HCT116 (cell line): ENCODE results near the gene BCL6. TPM values are rescaled to one million over a fixed set of nuclear protein-coding genes. Genes with fewer than 3 reads are reported as not detected.

Experiments
- ATAC-seq: fragments of 200-7000 bp; cut with Tn5 transposase; 2 replicates; pipeline ENCODE4 v1.9.1; 2020; ENCODE audit warnings: mild to moderate bottlenecking, moderate library complexity
- BruUV-seq: library from RNA; stranded (reverse); fragments of 400-500 nt; replicated peaks from 2 replicates; lab custom pipeline; 2021; lab: Mats Ljungman, UMichigan
- CTCF ChIA-PET: fragments of 300-600 bp; sonication (Branson Sonifier 250); formaldehyde crosslinking; loops from one replicate; lab custom pipeline; 2021; ENCODE audit warnings: antibody characterized with exemption; lab: Charles Lee
- POLR2A ChIA-PET: fragments of 300-600, 350-600 bp; sonication (Branson Sonifier 250); formaldehyde crosslinking; loops from one replicate; lab custom pipeline; 2021; ENCODE audit warnings: antibody characterized with exemption; lab: Charles Lee
- RAD21 ChIA-PET, 2 experiments: fragments of 300-600 bp; sonication (Branson Sonifier 250); formaldehyde crosslinking; loops; one replicate each; lab custom pipeline; 2023; ENCODE audit warnings: low total read pairs in 2 of 2; ENCODE audit not compliant: uncharacterized antibody in 2 of 2, unreplicated experiment in 2 of 2, low non-redundant PET in 1 of 2; lab: Charles Lee
- DNase-seq: peaks from one replicate; pipeline ENCODE4 v3.0.0-alpha.2; 2010; ENCODE audit warnings: low read depth, low spot score
- H2AFZ ChIP-seq: fragments of 200-600 bp; shearing (Covaris generic), sonication (generic); 2 replicates; pipeline ENCODE4 v1.6.1; 2017; ENCODE audit warnings: low read depth, mixed run types, mixed read lengths, antibody characterized with exemption, low read length; ENCODE audit not compliant: poor library complexity, severe bottlenecking
- H3K27ac ChIP-seq: 2 replicates; pipeline ENCODE4 v1.5.1; 2012; ENCODE audit warnings: low read depth, low read length
- H3K27me3 ChIP-seq: fragments of 200-600 bp; sonication (generic); 2 replicates; pipeline ENCODE4 v1.6.1; 2016; ENCODE audit warnings: mixed run types, low read length, mixed read lengths; ENCODE audit not compliant: insufficient read depth
- H3K36me3 ChIP-seq, 2 experiments: fragments of 200-500 bp in 1 of 2; fragments of 200-600 bp in 1 of 2; sonication (Bioruptor generic) in 1 of 2; sonication (generic) in 1 of 2; 2 replicates each; pipeline versions ENCODE4 v1.5.1 to v1.6.1; 2014 to 2016; ENCODE audit warnings: low read length in 2 of 2, inconsistent platforms in 1 of 2, mixed read lengths in 1 of 2, mixed run types in 1 of 2; ENCODE audit not compliant: insufficient read depth in 2 of 2, control insufficient read depth in 1 of 2
- H3K4me1 ChIP-seq, 2 experiments: fragments of 200-600 bp in 1 of 2; sonication (generic) in 1 of 2; 2 replicates each; pipeline versions ENCODE4 v1.5.1 to v1.6.1; 2012 to 2017; ENCODE audit warnings: low read length in 2 of 2, inconsistent platforms in 1 of 2, mild to moderate bottlenecking in 1 of 2, mixed read lengths in 1 of 2, mixed run types in 1 of 2, moderate library complexity in 1 of 2; ENCODE audit not compliant: insufficient read depth in 2 of 2, control insufficient read depth in 1 of 2
- H3K4me2 ChIP-seq: fragments of 200-600 bp; sonication (generic); 2 replicates; pipeline ENCODE4 v1.6.1; 2017; ENCODE audit warnings: mixed run types, low read length, mixed read lengths
- H3K4me3 ChIP-seq, 2 experiments: fragments of 200-600 bp in 1 of 2; sonication (generic) in 1 of 2; replicated peaks in 1 of 2; 2 replicates each; pipeline ENCODE4 v1.5.1; 2011 to 2016; ENCODE audit warnings: low read length in 2 of 2, control low read depth in 1 of 2, low read depth in 1 of 2, mild to moderate bottlenecking in 1 of 2, mixed read lengths in 1 of 2, mixed run types in 1 of 2
- H3K79me2 ChIP-seq: fragments of 200-600 bp; sonication (generic); 2 replicates; pipeline ENCODE4 v1.6.1; 2017; ENCODE audit warnings: mild to moderate bottlenecking, mixed run types, low read length, moderate library complexity, mixed read lengths; ENCODE audit not compliant: insufficient read depth
- H3K9ac ChIP-seq: fragments of 200-600 bp; sonication (generic); 2 replicates; pipeline ENCODE4 v1.6.1; 2016; ENCODE audit warnings: low read length, mixed read lengths
- H3K9me2 ChIP-seq: fragments of 200-600 bp; sonication (generic), shearing (Covaris generic); 2 replicates; pipeline ENCODE4 v1.6.1; 2017; ENCODE audit warnings: mixed run types, mild to moderate bottlenecking, moderate library complexity; ENCODE audit not compliant: insufficient read depth
- H3K9me3 ChIP-seq, 2 experiments: fragments of 200-500 bp in 1 of 2; fragments of 200-600 bp in 1 of 2; sonication (Bioruptor generic) in 1 of 2; sonication (generic) in 1 of 2; 2 replicates each; pipeline ENCODE4 v1.6.1; 2014 to 2017; ENCODE audit warnings: low read length in 2 of 2, mixed read lengths in 2 of 2, inconsistent platforms in 1 of 2, low read depth in 1 of 2, mild to moderate bottlenecking in 1 of 2, mixed run types in 1 of 2, moderate library complexity in 1 of 2; ENCODE audit not compliant: control insufficient read depth in 1 of 2, insufficient read depth in 1 of 2
- H4K20me1 ChIP-seq: fragments of 200-600 bp; sonication (generic), shearing (Covaris generic); 2 replicates; pipeline ENCODE4 v1.6.1; 2017; ENCODE audit warnings: mixed run types, mild to moderate bottlenecking, moderate library complexity; ENCODE audit not compliant: insufficient read depth
- CEBPB ChIP-seq: IDR thresholded peaks from 2 replicates; pipeline ENCODE4 v1.6.1; 2012; ENCODE audit warnings: low read depth
- ELF1 ChIP-seq: IDR thresholded peaks from 2 replicates; pipeline ENCODE4 v1.6.1; 2012; ENCODE audit warnings: low read depth, borderline replicate concordance
- EZH2phosphoT487 ChIP-seq: fragments of 200-600 bp; IDR thresholded peaks from 2 replicates; pipeline ENCODE4 v1.6.1; 2018; ENCODE audit warnings: antibody characterized with exemption, borderline replicate concordance
- FOSL1 ChIP-seq: IDR thresholded peaks from 2 replicates; pipeline ENCODE4 v1.6.1; 2012; ENCODE audit warnings: low read depth
- POLR2A ChIP-seq: IDR thresholded peaks from 2 replicates; pipeline ENCODE4 v1.7.0; 2011; ENCODE audit warnings: borderline replicate concordance; ENCODE audit not compliant: insufficient read depth, insufficient read length; ENCODE audit errors: extremely low read depth
- POLR2AphosphoS5 ChIP-seq: IDR thresholded peaks from 2 replicates; pipeline ENCODE4 v1.6.1; 2011; ENCODE audit warnings: mild to moderate bottlenecking, low read depth, low read length, moderate library complexity
- SIN3A ChIP-seq: IDR thresholded peaks from 2 replicates; pipeline ENCODE4 v1.6.1; 2012; ENCODE audit warnings: low read depth
- SP1 ChIP-seq: IDR thresholded peaks from 2 replicates; pipeline ENCODE4 v1.6.1; 2012; ENCODE audit warnings: low read depth
- TCF7L2 ChIP-seq: IDR thresholded peaks from 2 replicates; pipeline ENCODE4 v1.7.0; 2011; ENCODE audit warnings: borderline replicate concordance, inconsistent platforms; ENCODE audit not compliant: insufficient read depth, insufficient read length; ENCODE audit errors: extremely low read depth
- ZBTB33 ChIP-seq: IDR thresholded peaks from 2 replicates; pipeline ENCODE4 v1.6.1; 2011; ENCODE audit warnings: mild to moderate bottlenecking, low read length, moderate library complexity; ENCODE audit not compliant: insufficient replicate concordance; ENCODE audit errors: extremely low read depth
- ZNF274 ChIP-seq: fragments of 200-500 bp; sonication (Bioruptor generic); IDR thresholded peaks from 2 replicates; pipeline ENCODE4 v1.6.1; 2014; ENCODE audit warnings: mild to moderate bottlenecking, low read depth, low read length, inconsistent platforms
- intact Hi-C: fragments of 100-400 bp; cut with micrococcal nuclease; formaldehyde crosslinking; loops from 2 replicates; pipeline ENCODE4 v1.10.0; 2022
- total RNA-seq: library from RNA; stranded (reverse); gene quantifications from one replicate; pipeline ENCODE4 v1.2.1, GENCODE V29; 2021; ENCODE audit not compliant: unreplicated experiment
- TF ChIP-seq, protein P1 (sequence below), 3 experiments: fragments of 200-600 bp in 1 of 3; sonication (generic) in 1 of 3; IDR thresholded peaks in 2 of 3; conservative IDR thresholded peaks in 1 of 3; 2 replicates each; pipeline ENCODE4 v1.5.1; 2012 to 2017; ENCODE audit warnings: low read depth in 2 of 3, low read length in 2 of 3, antibody characterized with exemption in 1 of 3, borderline replicate concordance in 1 of 3, control low read depth in 1 of 3, mild to moderate bottlenecking in 1 of 3, mixed read lengths in 1 of 3, mixed run types in 1 of 3, moderate library complexity in 1 of 3; ENCODE audit not compliant: insufficient read depth in 1 of 3

Gene BCL6
- total RNA-seq, 1 experiment from 2014 or later, result 17.5 TPM

DNA sequence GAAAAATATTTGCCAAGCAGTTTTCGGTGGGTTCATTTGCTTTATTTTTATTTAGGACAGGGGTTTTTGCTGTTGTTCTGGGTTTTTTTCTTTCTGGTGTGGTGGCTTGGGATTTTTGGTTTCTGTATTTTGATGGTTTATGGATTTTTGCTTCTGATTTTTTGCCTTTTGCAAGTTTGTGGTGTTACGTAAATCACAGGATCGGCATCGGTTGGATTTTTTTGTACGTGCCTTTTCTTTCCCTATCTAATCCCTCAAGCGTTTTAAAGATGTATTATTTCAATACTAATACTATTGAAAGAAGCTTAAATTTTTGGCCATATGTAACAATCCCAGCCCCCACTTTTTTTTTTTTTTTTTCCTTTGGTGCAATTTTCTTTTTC, 782 bp upstream of the BCL6 start:
- TSS peak; percentile 99 for BruUV-seq
- H3K9ac ChIP-seq, result peak overlapping the region; percentile 74
- H3K9me2 ChIP-seq, result no peaks in the 10 kb centered on the region
- CTCF ChIA-PET, result interaction anchor here (0.6 to 1.3 kb wide), 5 partner anchors 546 to 1402 kb away, joined by 3 to 14 read pairs (median 3); no protein-coding TSS in a partner anchor
- ATAC-seq (no peak), DNase-seq (no peak)
- H3K4me3 ChIP-seq, result peak overlapping the region; percentile 89 to 91
- H3K36me3 ChIP-seq, result no peaks in the 10 kb centered on the region
- no peaks in the 10 kb centered on the region for H3K9me3 ChIP-seq
- RAD21 ChIA-PET, result no interaction called here
- intact Hi-C loops, result loop anchor here (5.0 to 10.0 kb wide), 6 partner anchors 219 to 1086 kb away; partner anchors contain the start of gene LPP
- POLR2A ChIA-PET, result interaction anchor here (1.0 to 1.8 kb wide), 12 partner anchors 12 to 1209 kb away, joined by 3 to 13 read pairs (median 3); no protein-coding TSS in a partner anchor
- H3K4me2 ChIP-seq, result peak overlapping the region; percentile 97
- TF ChIP-seq ZBTB33 (no peak), TCF7L2 (no peak), ZNF274 (no peak), EZH2phosphoT487 (no peak), FOSL1 (no peak), POLR2A (no peak), ELF1 (no peak), SP1 (no peak), CEBPB (no peak), POLR2AphosphoS5 (no peak), SIN3A (no peak)
- TF ChIP-seq, protein P1, sequence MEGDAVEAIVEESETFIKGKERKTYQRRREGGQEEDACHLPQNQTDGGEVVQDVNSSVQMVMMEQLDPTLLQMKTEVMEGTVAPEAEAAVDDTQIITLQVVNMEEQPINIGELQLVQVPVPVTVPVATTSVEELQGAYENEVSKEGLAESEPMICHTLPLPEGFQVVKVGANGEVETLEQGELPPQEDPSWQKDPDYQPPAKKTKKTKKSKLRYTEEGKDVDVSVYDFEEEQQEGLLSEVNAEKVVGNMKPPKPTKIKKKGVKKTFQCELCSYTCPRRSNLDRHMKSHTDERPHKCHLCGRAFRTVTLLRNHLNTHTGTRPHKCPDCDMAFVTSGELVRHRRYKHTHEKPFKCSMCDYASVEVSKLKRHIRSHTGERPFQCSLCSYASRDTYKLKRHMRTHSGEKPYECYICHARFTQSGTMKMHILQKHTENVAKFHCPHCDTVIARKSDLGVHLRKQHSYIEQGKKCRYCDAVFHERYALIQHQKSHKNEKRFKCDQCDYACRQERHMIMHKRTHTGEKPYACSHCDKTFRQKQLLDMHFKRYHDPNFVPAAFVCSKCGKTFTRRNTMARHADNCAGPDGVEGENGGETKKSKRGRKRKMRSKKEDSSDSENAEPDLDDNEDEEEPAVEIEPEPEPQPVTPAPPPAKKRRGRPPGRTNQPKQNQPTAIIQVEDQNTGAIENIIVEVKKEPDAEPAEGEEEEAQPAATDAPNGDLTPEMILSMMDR (IDR thresholded peaks at IDR 0.05 in 2 of 3, conservative IDR thresholded peaks at IDR 0.05 in 1 of 3; ENCODE audit: borderline replicate concordance in 1 of 3, insufficient read depth in 1 of 3, low read depth in 2 of 3, low read length in 2 of 3), result no peak
- peak overlapping the region; percentile 78; the same call in 1 of the 2 replicates for H3K27ac ChIP-seq
- no peaks in the 10 kb centered on the region for H4K20me1 ChIP-seq
- no peak overlapping the region for H2AFZ ChIP-seq
- H3K4me1 ChIP-seq, result peaks cover 30 to 65% of the 10 kb centered on the region in 2 experiments
- H3K27me3 ChIP-seq, result no peaks in the 10 kb centered on the region
- H3K79me2 ChIP-seq, result peaks cover 6% of the 10 kb centered on the region; the same call in 1 of the 2 replicates
